Keratinocyte (primary cell): ENCODE data around the gene YTHDF1. TPM values are rescaled to one million over a fixed set of nuclear protein-coding genes. Genes with fewer than 3 reads are reported as not detected.
A peak's percentile ranks its signal among the peaks of the same experiment; 100 is the strongest.

Experiments used
- DNase-seq: peaks from one replicate; pipeline ENCODE4 v3.0.0-alpha.2; 2011; ENCODE audit warnings: low read depth, missing footprints, low spot score
- FAIRE-seq: peaks from 2 replicates; lab custom pipeline; 2011; peaks lifted over from hg19 to GRCh38; lab: Jason Lieb, UNC
- H2AFZ ChIP-seq: 2 replicates; pipeline ENCODE4 v1.6.0; 2012; ENCODE audit warnings: low read length, control low read depth, inconsistent platforms; ENCODE audit not compliant: control insufficient read depth
- H3K27ac ChIP-seq: 2 replicates; pipeline ENCODE4 v1.5.1; 2011; ENCODE audit warnings: low read length; ENCODE audit not compliant: control insufficient read depth, insufficient read depth
- H3K27me3 ChIP-seq: 3 replicates; pipeline ENCODE4 v1.6.0; 2011; ENCODE audit warnings: low read length; ENCODE audit not compliant: control insufficient read depth, insufficient read depth; ENCODE audit errors: extremely low read depth
- H3K36me3 ChIP-seq, 2 experiments: 2 replicates in 1 of 2; 3 replicates in 1 of 2; pipeline ENCODE4 v1.5.1; 2011; ENCODE audit warnings: low read length in 2 of 2, mild to moderate bottlenecking in 1 of 2; ENCODE audit not compliant: control insufficient read depth in 2 of 2, insufficient read depth in 2 of 2; ENCODE audit errors: extremely low read depth in 1 of 2
- H3K4me1 ChIP-seq: 3 replicates; pipeline ENCODE4 v1.5.1; 2011; ENCODE audit warnings: low read length; ENCODE audit not compliant: control insufficient read depth, insufficient read depth; ENCODE audit errors: extremely low read depth
- H3K4me2 ChIP-seq: 3 replicates; pipeline ENCODE4 v1.6.0; 2011; ENCODE audit warnings: low read depth, low read length; ENCODE audit not compliant: control insufficient read depth, insufficient read depth; ENCODE audit errors: extremely low read depth
- H3K4me3 ChIP-seq, 3 experiments: fragments of 200-600 bp in 1 of 3; sonication (generic) in 1 of 3; 2 replicates in 2 of 3; 3 replicates in 1 of 3; pipeline ENCODE4 v1.5.1; 2011 to 2016; ENCODE audit warnings: low read length in 3 of 3, mild to moderate bottlenecking in 3 of 3, control low read depth in 2 of 3, inconsistent platforms in 1 of 3, low read depth in 1 of 3, mixed read lengths in 1 of 3, mixed run types in 1 of 3, moderate library complexity in 1 of 3; ENCODE audit not compliant: control insufficient read depth in 2 of 3, insufficient read depth in 2 of 3; ENCODE audit errors: extremely low read depth in 1 of 3
- H3K79me2 ChIP-seq: 2 replicates; pipeline ENCODE4 v1.6.0; 2012; ENCODE audit warnings: low read length; ENCODE audit not compliant: control insufficient read depth, insufficient read depth
- H3K9ac ChIP-seq: 3 replicates; pipeline ENCODE4 v1.6.0; 2011; ENCODE audit warnings: low read length; ENCODE audit not compliant: control insufficient read depth, insufficient read depth; ENCODE audit errors: extremely low read depth
- H3K9me1 ChIP-seq: 3 replicates; pipeline ENCODE4 v1.6.0; 2011; ENCODE audit warnings: low read length; ENCODE audit not compliant: control insufficient read depth, insufficient read depth; ENCODE audit errors: extremely low read depth
- H3K9me3 ChIP-seq: 2 replicates; pipeline ENCODE4 v1.5.1; 2012; ENCODE audit warnings: low read depth, low read length; ENCODE audit not compliant: control insufficient read depth
- H4K20me1 ChIP-seq: 3 replicates; pipeline ENCODE4 v1.6.0; 2011; ENCODE audit warnings: low read length; ENCODE audit not compliant: control insufficient read depth, insufficient read depth; ENCODE audit errors: extremely low read depth
- EZH2 ChIP-seq: IDR thresholded peaks from one replicate; pipeline ENCODE4 v1.6.1; 2012; ENCODE audit warnings: inconsistent platforms, mild to moderate bottlenecking, low read length, moderate library complexity
- dilution Hi-C: fragments of 300-500 bp; cut with MboI; formaldehyde crosslinking; loops from one replicate; pipeline ENCODE4 v1.7.0; 2020; ENCODE audit warnings: low sequenced_read_pairs; ENCODE audit not compliant: extremely low pct_ligation_motif_present
- polyA plus RNA-seq, 5 experiments: library from polyadenylated mRNA; depleted of rRNA in 3 of 5; stranded (reverse) in 3 of 5; stranded (forward) in 1 of 5; unstranded in 1 of 5; fragments of >200 nt; gene quantifications; 1 replicate in 1 of 5; 2 replicates in 3 of 5; 3 replicates in 1 of 5; pipeline versions ENCODE4 v1.2.1 to v1.2.3, GENCODE V29; 2011 to 2012; ENCODE audit warnings: missing spikeins in 2 of 5, low read depth in 1 of 5, low replicate concordance in 1 of 5
- TF ChIP-seq, protein P1 (sequence below), 3 experiments: IDR thresholded peaks in 1 of 3; conservative IDR thresholded peaks in 1 of 3; optimal IDR thresholded peaks in 1 of 3; 2 replicates in 2 of 3; 3 replicates in 1 of 3; pipeline versions ENCODE3 to v1.5.1; 2011; ENCODE audit warnings: low read length in 3 of 3, mild to moderate bottlenecking in 3 of 3, moderate library complexity in 2 of 3, control low read depth in 1 of 3, inconsistent platforms in 1 of 3; ENCODE audit not compliant: insufficient read depth in 2 of 3; ENCODE audit errors: extremely low read depth in 1 of 3

Gene YTHDF1
- polyA plus RNA-seq, 1 donor (not counting 4 experiments of a cell fraction or from before 2014, with no cell fraction given), result 26.4 TPM

DNA sequence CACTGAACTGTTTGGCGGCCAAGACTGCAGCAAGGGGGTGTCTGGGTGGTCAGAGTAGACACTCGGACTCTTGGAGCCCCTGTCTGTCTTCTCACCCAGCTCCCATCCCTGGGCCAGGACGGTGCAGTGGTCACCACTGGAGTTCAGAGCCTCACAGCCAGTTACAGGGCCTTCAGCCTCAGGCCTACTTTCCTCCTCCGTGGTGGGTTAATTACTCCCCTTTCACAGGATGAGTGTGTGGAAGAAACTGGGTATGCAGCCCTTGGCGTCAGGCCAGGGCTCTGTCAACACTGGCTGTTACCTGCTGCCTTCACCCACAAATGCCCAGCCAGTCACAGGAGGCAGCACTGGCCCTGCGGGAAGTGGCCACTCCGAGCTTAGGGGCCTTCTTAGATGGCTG is 1.8 kb upstream of the YTHDF1 start:
- Histone ChIP-seq H3K79me2 (peaks cover 30% of the 10 kb centered on the region), H3K9me3 (no peaks in the 10 kb centered on the region), H2AFZ (no peak overlapping the region), H3K4me3 (no peak overlapping the region), H3K27me3 (peaks cover 13% of the 10 kb centered on the region), H3K36me3 (peaks cover 2 to 10% of the 10 kb centered on the region in 2 experiments), H3K9me1 (no peaks in the 10 kb centered on the region), H3K27ac (no peak overlapping the region), H3K9ac (no peak overlapping the region), H4K20me1 (peaks cover 11% of the 10 kb centered on the region), H3K4me2 (no peak overlapping the region), H3K4me1 (peaks cover 16% of the 10 kb centered on the region)
- FAIRE-seq, result no peak
- dilution Hi-C loops, result no loop called here
- TF ChIP-seq, protein P1, sequence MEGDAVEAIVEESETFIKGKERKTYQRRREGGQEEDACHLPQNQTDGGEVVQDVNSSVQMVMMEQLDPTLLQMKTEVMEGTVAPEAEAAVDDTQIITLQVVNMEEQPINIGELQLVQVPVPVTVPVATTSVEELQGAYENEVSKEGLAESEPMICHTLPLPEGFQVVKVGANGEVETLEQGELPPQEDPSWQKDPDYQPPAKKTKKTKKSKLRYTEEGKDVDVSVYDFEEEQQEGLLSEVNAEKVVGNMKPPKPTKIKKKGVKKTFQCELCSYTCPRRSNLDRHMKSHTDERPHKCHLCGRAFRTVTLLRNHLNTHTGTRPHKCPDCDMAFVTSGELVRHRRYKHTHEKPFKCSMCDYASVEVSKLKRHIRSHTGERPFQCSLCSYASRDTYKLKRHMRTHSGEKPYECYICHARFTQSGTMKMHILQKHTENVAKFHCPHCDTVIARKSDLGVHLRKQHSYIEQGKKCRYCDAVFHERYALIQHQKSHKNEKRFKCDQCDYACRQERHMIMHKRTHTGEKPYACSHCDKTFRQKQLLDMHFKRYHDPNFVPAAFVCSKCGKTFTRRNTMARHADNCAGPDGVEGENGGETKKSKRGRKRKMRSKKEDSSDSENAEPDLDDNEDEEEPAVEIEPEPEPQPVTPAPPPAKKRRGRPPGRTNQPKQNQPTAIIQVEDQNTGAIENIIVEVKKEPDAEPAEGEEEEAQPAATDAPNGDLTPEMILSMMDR (optimal IDR thresholded peaks at IDR 0.05 in 1 of 3, IDR thresholded peaks at IDR 0.05 in 1 of 3, conservative IDR thresholded peaks at IDR 0.05 in 1 of 3; ENCODE audit: extremely low read depth in 1 of 3, insufficient read depth in 2 of 3, low read length in 3 of 3), result no peak
- no peak for TF ChIP-seq EZH2
- DNase-seq, result no peak

GRCh38 chr20:63216849-63217471 is 1.0 kb upstream of the YTHDF1 start:
- H3K79me2 ChIP-seq, result peaks cover 38% of the 10 kb centered on the region
- no peak for FAIRE-seq
- H3K4me2 ChIP-seq, result peak overlapping the region; percentile 68
- H3K9ac ChIP-seq, result peak overlapping the region; percentile 87
- dilution Hi-C loops, result no loop called here
- H3K9me3 ChIP-seq, result no peaks in the 10 kb centered on the region
- peaks cover 18% of the 10 kb centered on the region for H4K20me1 ChIP-seq
- H3K4me1 ChIP-seq, result peaks cover 18% of the 10 kb centered on the region
- H2AFZ ChIP-seq, result peak overlapping the region; percentile 80
- H3K4me3 ChIP-seq, result peak overlapping the region in 2 of 3 experiments; percentile 47 to 59
- peaks cover 9 to 17% of the 10 kb centered on the region in 2 experiments for H3K36me3 ChIP-seq
- H3K27me3 ChIP-seq, result peaks cover 8% of the 10 kb centered on the region
- H3K27ac ChIP-seq, result no peak overlapping the region
- DNase-seq, result no peak
- no peak for TF ChIP-seq EZH2
- TF ChIP-seq, protein P1 (optimal IDR thresholded peaks at IDR 0.05 in 1 of 3, IDR thresholded peaks at IDR 0.05 in 1 of 3, conservative IDR thresholded peaks at IDR 0.05 in 1 of 3; ENCODE audit: extremely low read depth in 1 of 3, insufficient read depth in 2 of 3, low read length in 3 of 3), result no peak
- H3K9me1 ChIP-seq, result no peaks in the 10 kb centered on the region
